Left ventricle myocardium inferior (tissue), 1 donor: ENCODE results near the gene TNFAIP8L3. TPM values are rescaled to one million over a fixed set of nuclear protein-coding genes. Genes with fewer than 3 reads are reported as not detected.
"Not testable (repeated sequence)": the region's sequence is repeated elsewhere in the genome, so short reads cannot be mapped to it uniquely, and the experiment has no call there.

Experiments
- DNase-seq: peaks from one replicate; pipeline ENCODE4 v3.0.0-alpha.2; 2020
- H3K27ac ChIP-seq: fragments of 200-600 bp; replicated peaks from 2 replicates; pipeline ENCODE4 v1.8.0; 2021
- H3K27me3 ChIP-seq: fragments of 200-600 bp; 2 replicates; pipeline ENCODE4 v1.8.0; 2021; ENCODE audit warnings: low read depth
- H3K36me3 ChIP-seq: fragments of 200-600 bp; 2 replicates; pipeline ENCODE4 v1.8.0; 2021
- H3K4me1 ChIP-seq: fragments of 200-600 bp; 2 replicates; pipeline ENCODE4 v1.8.0; 2021
- H3K4me3 ChIP-seq: fragments of 200-600 bp; 2 replicates; pipeline ENCODE4 v1.8.0; 2021; ENCODE audit warnings: mild to moderate bottlenecking, moderate library complexity
- H3K9me3 ChIP-seq: fragments of 200-600 bp; replicated peaks from 2 replicates; pipeline ENCODE4 v1.8.0; 2021
- intact Hi-C: fragments of 100-400 bp; cut with micrococcal nuclease; formaldehyde crosslinking; loops from one replicate; pipeline ENCODE4 v1.11.0; 2022
- total RNA-seq: library from RNA; stranded (reverse); fragmentation: NEBNext Ultra II Directional; extraction: Animal tissue kit (Norgen Biotek cat#: 25700); gene quantifications from one replicate; pipeline ENCODE4 v1.2.1, GENCODE V29; 2021
- TF ChIP-seq, protein P1 (sequence below): fragments of 200-600 bp; IDR thresholded peaks from 2 replicates; pipeline ENCODE4 v1.8.0; 2021; ENCODE audit warnings: antibody characterized with exemption, mild to moderate bottlenecking, borderline replicate concordance
- donor health status: DM: no; HTN: yes; CAD: no; lungs with severe emphysema.

TNFAIP8L3 gene
- total RNA-seq, 1 donor from 2014 or later, result 6.0 TPM

DNA sequence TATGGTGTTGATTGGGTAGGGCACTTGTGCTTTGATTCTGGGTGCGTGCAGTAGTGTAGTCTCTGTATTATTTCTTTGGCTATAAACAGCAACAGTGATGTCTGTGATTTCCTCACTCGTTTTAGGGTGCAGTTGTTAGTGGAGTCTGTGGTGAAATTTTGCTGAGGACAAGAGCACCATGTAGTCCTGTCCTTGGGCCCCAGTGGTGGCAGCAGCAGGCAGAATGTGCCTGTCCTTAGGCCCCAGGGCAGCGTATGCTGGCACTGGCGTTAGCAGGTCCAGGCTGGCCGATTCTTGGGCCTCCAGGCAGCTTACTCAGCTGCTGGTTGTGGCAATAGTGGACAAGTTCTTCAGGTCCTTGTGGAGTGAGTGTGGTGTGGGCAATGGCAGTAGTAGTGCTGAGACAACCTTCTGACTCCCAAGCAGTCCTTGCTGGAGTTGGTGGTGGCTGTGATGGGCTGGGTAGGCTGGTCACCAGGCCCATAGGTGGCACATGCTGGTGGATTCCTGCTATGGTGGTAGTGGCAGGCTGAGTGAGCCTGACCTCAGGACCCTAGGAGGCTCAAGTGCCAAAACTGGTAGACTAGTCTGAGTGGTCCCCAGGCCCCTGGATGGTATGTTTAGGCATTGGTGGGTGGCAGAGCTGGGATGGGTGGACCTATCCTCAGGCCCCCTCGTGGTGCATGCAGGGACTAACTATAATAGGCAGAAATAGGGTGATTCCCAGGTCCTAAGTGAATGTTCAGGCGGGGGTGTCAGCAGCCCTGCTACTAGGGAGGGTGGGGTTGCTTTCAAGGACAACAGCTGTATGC, 56.3 kb downstream of the TNFAIP8L3 start:
- Histone ChIP-seq H3K4me3 (no peak overlapping the region), H3K27me3 (no peaks in the 10 kb centered on the region), H3K27ac (no peak overlapping the region), H3K9me3 (no peaks in the 10 kb centered on the region), H3K4me1 (no peaks in the 10 kb centered on the region), H3K36me3 (no peaks in the 10 kb centered on the region)
- intact Hi-C loops, result no loop called here
- DNase-seq, result no peak
- TF ChIP-seq, protein P1, sequence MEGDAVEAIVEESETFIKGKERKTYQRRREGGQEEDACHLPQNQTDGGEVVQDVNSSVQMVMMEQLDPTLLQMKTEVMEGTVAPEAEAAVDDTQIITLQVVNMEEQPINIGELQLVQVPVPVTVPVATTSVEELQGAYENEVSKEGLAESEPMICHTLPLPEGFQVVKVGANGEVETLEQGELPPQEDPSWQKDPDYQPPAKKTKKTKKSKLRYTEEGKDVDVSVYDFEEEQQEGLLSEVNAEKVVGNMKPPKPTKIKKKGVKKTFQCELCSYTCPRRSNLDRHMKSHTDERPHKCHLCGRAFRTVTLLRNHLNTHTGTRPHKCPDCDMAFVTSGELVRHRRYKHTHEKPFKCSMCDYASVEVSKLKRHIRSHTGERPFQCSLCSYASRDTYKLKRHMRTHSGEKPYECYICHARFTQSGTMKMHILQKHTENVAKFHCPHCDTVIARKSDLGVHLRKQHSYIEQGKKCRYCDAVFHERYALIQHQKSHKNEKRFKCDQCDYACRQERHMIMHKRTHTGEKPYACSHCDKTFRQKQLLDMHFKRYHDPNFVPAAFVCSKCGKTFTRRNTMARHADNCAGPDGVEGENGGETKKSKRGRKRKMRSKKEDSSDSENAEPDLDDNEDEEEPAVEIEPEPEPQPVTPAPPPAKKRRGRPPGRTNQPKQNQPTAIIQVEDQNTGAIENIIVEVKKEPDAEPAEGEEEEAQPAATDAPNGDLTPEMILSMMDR, result no peak

DNA sequence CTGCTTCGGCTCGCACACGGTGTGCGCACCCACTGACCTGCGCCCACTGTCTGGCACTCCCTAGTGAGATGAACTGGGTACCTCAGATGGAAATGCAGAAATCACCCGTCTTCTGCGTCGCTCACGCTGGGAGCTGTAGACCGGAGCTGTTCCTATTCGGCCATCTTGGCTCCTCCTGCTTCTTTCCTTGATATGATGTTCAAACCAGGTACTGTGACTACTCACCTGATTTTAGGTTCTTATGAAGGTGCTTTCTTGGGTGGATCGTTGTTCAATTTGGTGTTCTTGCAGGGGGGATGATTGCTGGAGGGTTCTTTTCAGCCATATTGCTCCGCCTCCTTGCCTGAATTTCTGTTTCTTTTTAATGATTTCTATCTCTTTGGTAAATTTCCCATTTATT, 57.2 kb downstream of the TNFAIP8L3 start:
- H3K4me3 ChIP-seq, H3K27ac ChIP-seq, H3K36me3 ChIP-seq, DNase-seq, H3K27me3 ChIP-seq, intact Hi-C loops, H3K4me1 ChIP-seq, H3K9me3 ChIP-seq: not testable (repeated sequence)

DNA sequence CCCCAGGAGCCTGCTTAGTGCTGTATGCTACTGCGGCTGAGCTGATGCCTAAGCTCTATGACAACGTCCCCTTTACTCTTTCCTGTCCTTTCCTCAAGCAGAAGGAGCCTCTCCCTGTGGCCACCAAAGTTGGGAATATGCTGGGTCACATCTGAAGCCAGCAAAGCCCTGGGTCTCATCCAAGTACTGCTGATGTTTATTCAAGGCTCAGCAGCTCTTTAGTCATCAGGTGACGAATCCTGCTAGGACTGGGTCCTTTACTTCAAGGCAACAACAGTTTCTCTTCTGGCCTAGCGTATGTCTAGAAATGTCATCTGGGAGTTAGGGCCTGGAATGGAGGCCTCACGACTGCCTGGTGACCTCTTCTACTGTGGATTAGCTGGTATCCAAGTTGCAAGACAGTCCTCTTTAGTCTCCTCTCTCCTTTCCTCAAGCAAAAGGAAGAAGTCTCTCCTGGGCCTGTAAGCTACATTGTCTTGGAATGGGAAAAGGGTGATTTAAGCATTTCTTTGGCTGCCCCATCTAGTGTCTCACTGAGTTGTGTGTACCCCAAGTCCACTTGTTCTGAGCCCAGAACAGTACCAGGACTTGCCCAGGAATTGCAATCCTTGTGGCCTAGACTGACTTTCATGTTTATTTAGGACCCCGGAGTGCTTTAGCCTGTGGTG, 63.9 kb downstream of the TNFAIP8L3 start:
- no peak for DNase-seq
- Histone ChIP-seq H3K9me3 (no peaks in the 10 kb centered on the region), H3K27ac (no peak overlapping the region), H3K4me3 (no peak overlapping the region), H3K4me1 (no peaks in the 10 kb centered on the region), H3K36me3 (no peaks in the 10 kb centered on the region), H3K27me3 (no peaks in the 10 kb centered on the region)
- TF ChIP-seq, protein P1, result no peak
- intact Hi-C loops, result no loop called here

DNA sequence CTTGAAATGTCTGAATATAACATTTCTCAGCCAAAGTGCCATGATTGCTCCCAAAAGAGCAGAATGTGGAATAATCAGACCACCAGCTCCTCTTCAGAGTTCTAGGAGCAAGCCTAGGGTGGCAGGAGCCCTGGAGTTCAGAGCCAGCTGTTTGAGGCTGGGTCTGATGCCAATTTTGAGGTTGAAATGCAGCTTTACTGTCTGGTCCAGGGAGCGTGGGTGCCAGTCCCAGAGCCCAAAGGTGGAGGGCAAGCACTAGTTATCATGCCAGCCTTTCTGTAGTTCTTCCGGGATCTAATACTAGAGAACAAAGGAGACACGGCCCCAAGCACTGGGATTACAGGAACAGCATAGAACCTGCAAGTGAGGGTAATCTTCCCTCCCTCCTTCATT, 69.3 kb downstream of the TNFAIP8L3 start:
- intact Hi-C loops, result no loop called here
- Histone ChIP-seq H3K9me3 (no peaks in the 10 kb centered on the region), H3K4me1 (no peaks in the 10 kb centered on the region), H3K27me3 (no peaks in the 10 kb centered on the region), H3K4me3 (no peak overlapping the region), H3K36me3 (no peaks in the 10 kb centered on the region), H3K27ac (no peak overlapping the region)
- TF ChIP-seq, protein P1, result no peak
- no peak for DNase-seq

DNA sequence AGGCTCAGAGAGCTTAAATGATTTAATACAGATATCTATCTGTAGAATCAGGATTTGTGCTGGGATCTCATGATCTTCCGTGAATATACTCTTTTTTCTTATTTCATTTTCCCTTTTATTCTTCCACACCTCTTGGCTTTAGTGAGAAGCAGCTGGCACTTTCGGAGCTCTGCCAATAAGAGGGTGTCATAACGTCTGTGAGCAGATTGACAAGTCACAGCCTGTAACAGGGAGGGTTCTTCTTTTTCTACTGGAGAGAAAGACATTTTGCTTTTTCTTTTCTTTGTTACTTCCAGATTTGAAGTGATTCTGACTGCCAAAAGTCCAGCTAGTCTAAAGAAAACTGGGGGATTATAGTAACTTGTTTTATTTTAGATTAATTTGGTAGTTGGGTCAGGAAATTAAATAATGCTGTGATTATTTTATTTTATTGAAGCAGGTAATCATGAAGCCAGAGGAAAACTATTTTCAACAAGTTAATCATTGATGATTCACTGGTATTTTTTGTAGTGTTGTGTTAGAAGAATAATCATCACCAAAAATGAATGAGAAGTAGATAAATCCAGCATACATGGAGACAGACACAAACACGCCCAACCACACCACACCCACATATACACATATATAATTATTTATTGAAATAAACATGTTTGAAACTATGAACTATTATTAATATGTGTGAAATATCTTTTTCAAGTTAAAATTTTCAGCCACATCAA, 69.8 kb downstream of the TNFAIP8L3 start:
- TF ChIP-seq, protein P1, result no peak
- peaks cover 3% of the 10 kb centered on the region for H3K9me3 ChIP-seq
- H3K27me3 ChIP-seq, result no peaks in the 10 kb centered on the region
- intact Hi-C loops, result no loop called here
- H3K27ac ChIP-seq, result no peak overlapping the region
- no peak for DNase-seq
- no peaks in the 10 kb centered on the region for H3K36me3 ChIP-seq
- H3K4me1 ChIP-seq, result no peaks in the 10 kb centered on the region
- H3K4me3 ChIP-seq, result no peak overlapping the region
